A549 (cell line): ENCODE data around the gene SSPN.

Experiments used
- POLR2A ChIP-seq: IDR thresholded peaks from 2 replicates; pipeline ENCODE4 v1.6.1; 2012; ENCODE audit warnings: mild to moderate bottlenecking, low read length
- REST ChIP-seq: fragments of 200-600 bp; sonication (generic); IDR thresholded peaks from 2 replicates; pipeline ENCODE4 v1.6.1; 2016; ENCODE audit warnings: antibody characterized with exemption, mild to moderate bottlenecking, moderate library complexity

DNA sequence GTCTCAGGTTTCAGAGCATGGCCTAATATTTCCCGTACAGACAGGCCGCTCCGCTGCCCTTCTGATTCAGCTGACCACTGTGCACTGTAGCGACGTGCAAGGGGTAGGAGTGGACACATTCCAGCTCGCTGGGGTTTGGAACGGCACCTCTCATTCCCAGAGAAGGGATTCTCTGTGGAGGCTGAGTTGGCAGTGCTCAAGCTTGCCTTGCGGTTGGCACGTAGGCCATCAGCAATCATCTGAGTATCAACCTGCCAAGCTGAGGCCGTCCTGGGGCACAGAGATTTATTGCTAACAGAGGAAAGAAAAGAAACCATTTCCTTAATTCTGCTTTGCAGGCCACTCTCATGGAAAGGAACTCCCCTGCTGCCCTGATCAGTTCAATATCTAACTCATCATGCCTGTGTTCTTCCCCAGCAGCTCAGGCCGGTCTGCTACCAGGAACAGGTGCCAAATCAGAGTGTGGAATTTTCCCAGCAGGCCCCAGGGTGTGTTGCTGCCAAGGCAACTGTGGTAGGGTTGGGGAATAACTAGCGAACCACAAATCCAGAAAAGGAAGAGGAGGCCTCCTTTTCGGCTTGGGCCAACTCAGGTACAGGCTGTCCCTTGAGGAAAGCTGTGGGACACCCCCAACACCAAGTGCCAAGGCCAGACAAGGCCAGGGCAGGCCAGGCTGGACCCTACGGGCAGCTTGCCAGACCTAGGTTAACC, 92.5 kb downstream of the SSPN start:
- TF ChIP-seq POLR2A (no peak), REST (no peak)
